ENCODE data around the gene TUBB2B. TPM values are rescaled to one million over a fixed set of nuclear protein-coding genes. Genes with fewer than 3 reads are reported as not detected.

Gene TUBB2B
- total and polyA plus RNA-seq, 4 donors = 0.22 to 4.6 (median 3.2) TPM

DNA sequence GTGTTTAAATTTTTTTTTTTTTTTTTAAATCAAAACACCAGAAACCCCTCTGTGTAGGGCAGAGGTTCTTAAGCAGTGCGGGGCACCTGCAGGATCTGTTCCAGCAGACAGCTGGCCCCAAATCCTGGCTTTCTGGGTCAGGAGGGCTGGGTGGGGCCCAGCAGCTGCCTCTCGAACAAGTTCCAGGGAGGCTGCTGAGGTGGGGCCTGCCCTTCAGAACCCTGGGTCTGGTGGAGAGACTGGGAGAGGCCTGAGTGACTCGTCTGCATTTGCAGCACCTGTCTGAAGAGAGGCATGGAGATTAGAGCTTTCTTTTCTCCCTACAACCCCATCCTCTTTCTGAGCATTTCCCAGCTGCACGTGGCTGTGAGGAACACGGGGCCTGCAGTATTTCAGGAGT is 39.7 kb upstream of the TUBB2B start:
- Histone ChIP-seq H3K27me3 (ENCODE audit: control insufficient read depth in 4 of 4, insufficient read depth in 4 of 4, low read length in 3 of 4) (no peaks in the 10 kb centered on the region), H3K9me3 (ENCODE audit: control insufficient read depth in 4 of 4, low read length in 3 of 4) (no peaks in the 10 kb centered on the region), H3K4me3 (ENCODE audit: low read depth in 1 of 3, low read length in 3 of 3) (no peak overlapping the region), H3K27ac (ENCODE audit: low read depth in 1 of 2, low read length in 2 of 2) (no peak overlapping the region), H3K36me3 (ENCODE audit: control insufficient read depth in 4 of 4, insufficient read depth in 3 of 4, low read depth in 1 of 4, low read length in 3 of 4) (peaks cover 5 to 25% (median 9%) of the 10 kb centered on the region in 4 donors), H3K4me1 (ENCODE audit: control insufficient read depth in 4 of 4, insufficient read depth in 4 of 4, low read length in 3 of 4) (peaks cover 4 to 27% (median 17%) of the 10 kb centered on the region in 4 donors), H3K9ac (ENCODE audit: low read depth in 1 of 2, low read length in 2 of 2) (no peak overlapping the region)
- WGBS = 90% methylated on average over 5 of the region's 5 CpGs
- no peak for DNase-seq (ENCODE audit: low spot score)
- no peak for TF ChIP-seq RXRA (IDR thresholded peaks at IDR 0.05)
- TF ChIP-seq, protein P1, sequence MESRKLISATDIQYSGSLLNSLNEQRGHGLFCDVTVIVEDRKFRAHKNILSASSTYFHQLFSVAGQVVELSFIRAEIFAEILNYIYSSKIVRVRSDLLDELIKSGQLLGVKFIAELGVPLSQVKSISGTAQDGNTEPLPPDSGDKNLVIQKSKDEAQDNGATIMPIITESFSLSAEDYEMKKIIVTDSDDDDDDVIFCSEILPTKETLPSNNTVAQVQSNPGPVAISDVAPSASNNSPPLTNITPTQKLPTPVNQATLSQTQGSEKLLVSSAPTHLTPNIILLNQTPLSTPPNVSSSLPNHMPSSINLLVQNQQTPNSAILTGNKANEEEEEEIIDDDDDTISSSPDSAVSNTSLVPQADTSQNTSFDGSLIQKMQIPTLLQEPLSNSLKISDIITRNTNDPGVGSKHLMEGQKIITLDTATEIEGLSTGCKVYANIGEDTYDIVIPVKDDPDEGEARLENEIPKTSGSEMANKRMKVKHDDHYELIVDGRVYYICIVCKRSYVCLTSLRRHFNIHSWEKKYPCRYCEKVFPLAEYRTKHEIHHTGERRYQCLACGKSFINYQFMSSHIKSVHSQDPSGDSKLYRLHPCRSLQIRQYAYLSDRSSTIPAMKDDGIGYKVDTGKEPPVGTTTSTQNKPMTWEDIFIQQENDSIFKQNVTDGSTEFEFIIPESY (IDR thresholded peaks at IDR 0.05) = no peak
- TF ChIP-seq, protein P2, sequence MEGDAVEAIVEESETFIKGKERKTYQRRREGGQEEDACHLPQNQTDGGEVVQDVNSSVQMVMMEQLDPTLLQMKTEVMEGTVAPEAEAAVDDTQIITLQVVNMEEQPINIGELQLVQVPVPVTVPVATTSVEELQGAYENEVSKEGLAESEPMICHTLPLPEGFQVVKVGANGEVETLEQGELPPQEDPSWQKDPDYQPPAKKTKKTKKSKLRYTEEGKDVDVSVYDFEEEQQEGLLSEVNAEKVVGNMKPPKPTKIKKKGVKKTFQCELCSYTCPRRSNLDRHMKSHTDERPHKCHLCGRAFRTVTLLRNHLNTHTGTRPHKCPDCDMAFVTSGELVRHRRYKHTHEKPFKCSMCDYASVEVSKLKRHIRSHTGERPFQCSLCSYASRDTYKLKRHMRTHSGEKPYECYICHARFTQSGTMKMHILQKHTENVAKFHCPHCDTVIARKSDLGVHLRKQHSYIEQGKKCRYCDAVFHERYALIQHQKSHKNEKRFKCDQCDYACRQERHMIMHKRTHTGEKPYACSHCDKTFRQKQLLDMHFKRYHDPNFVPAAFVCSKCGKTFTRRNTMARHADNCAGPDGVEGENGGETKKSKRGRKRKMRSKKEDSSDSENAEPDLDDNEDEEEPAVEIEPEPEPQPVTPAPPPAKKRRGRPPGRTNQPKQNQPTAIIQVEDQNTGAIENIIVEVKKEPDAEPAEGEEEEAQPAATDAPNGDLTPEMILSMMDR (IDR thresholded peaks at IDR 0.05; ENCODE audit: low read depth, low read length, missing input control) = no peak
- no peak for TF ChIP-seq FOXA2 (IDR thresholded peaks at IDR 0.05)
- TF ChIP-seq YY1 (IDR thresholded peaks at IDR 0.05) = no peak
- TF ChIP-seq HNF4A (conservative IDR thresholded peaks at IDR 0.05) = no peak
- TF ChIP-seq RAD21 (IDR thresholded peaks at IDR 0.05) = no peak
- no peak for TF ChIP-seq REST (IDR thresholded peaks at IDR 0.05)
- TF ChIP-seq HNF4G (IDR thresholded peaks at IDR 0.05) = no peak
- no peak for TF ChIP-seq EGR1 (IDR thresholded peaks at IDR 0.05; ENCODE audit: low read depth in 2 of 2)

DNA sequence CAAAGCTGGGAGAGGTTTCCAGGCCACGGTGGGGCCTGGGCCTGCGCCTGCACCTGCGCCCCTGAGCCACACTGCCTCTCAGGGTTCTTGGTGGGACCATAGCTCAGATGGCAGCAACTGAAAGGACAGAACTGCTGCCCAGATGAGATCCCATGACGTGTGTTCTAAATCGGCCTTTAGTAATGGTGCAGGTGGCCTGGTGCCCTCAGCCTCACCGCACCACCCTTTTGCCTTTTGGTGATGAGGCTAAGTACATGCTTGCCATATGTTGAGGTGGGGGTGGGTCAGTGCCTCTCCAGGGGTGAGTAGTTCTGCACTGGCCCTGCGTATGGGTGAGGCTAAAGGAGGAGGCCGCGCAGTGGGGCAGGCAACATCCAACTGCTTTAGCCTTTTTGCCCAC is 38.7 kb upstream of the TUBB2B start:
- TF ChIP-seq FOXA1 (IDR thresholded peaks at IDR 0.05) (no peak), JUND (IDR thresholded peaks at IDR 0.05) (no peak), REST (IDR thresholded peaks at IDR 0.05) (no peak), GABPA (IDR thresholded peaks at IDR 0.05 in 1 of 2, conservative IDR thresholded peaks at IDR 0.05 in 1 of 2) (no peak), FOXA2 (IDR thresholded peaks at IDR 0.05) (no peak), EGR1 (IDR thresholded peaks at IDR 0.05; ENCODE audit: low read depth in 2 of 2) (no peak), RXRA (IDR thresholded peaks at IDR 0.05) (no peak), TAF1 (conservative IDR thresholded peaks at IDR 0.05) (no peak)
- TF ChIP-seq, protein P3, sequence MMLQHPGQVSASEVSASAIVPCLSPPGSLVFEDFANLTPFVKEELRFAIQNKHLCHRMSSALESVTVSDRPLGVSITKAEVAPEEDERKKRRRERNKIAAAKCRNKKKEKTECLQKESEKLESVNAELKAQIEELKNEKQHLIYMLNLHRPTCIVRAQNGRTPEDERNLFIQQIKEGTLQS (IDR thresholded peaks at IDR 0.05) = no peak
- TF ChIP-seq, protein P1 (IDR thresholded peaks at IDR 0.05) = no peak
- TF ChIP-seq, protein P2 (IDR thresholded peaks at IDR 0.05; ENCODE audit: low read depth, low read length, missing input control) = no peak
- H3K4me3 ChIP-seq (ENCODE audit: low read depth in 1 of 3, low read length in 3 of 3) = no peak overlapping the region
- H3K27ac ChIP-seq (ENCODE audit: low read depth in 1 of 2, low read length in 2 of 2) = no peak overlapping the region
- no peaks in the 10 kb centered on the region for H3K27me3 ChIP-seq (ENCODE audit: control insufficient read depth in 4 of 4, insufficient read depth in 4 of 4, low read length in 3 of 4)
- no peak for DNase-seq (ENCODE audit: low spot score)
- WGBS = 55% methylated on average over 9 of the region's 9 CpGs
- H3K36me3 ChIP-seq (ENCODE audit: control insufficient read depth in 4 of 4, insufficient read depth in 3 of 4, low read depth in 1 of 4, low read length in 3 of 4) = peaks cover 0 to 15% (median 4%) of the 10 kb centered on the region in 4 donors
- H3K9me3 ChIP-seq (ENCODE audit: control insufficient read depth in 4 of 4, low read length in 3 of 4) = no peaks in the 10 kb centered on the region
- H3K4me1 ChIP-seq (ENCODE audit: control insufficient read depth in 4 of 4, insufficient read depth in 4 of 4, low read length in 3 of 4) = peaks cover 4 to 36% (median 24%) of the 10 kb centered on the region in 4 donors
- H3K9ac ChIP-seq (ENCODE audit: low read depth in 1 of 2, low read length in 2 of 2) = no peak overlapping the region
